Smooth muscle cell of the brain vasculature (primary cell): ENCODE data around the gene CLPTM1L.
"Not testable (repeated sequence)": the region's sequence is repeated elsewhere in the genome, so short reads cannot be mapped to it uniquely, and the experiment has no call there.

Experiments used
- DNase-seq: peaks from one replicate; pipeline ENCODE4 v3.0.0-alpha.2; 2012; ENCODE audit warnings: low read depth, low spot score

CLPTM1L gene

GRCh38 chr5:1278216-1278615 is 66.7 kb downstream of the CLPTM1L start:
- DNase-seq, result no peak

- DNase-seq, result no peak
These were observed 67.1 kb downstream of the CLPTM1L start for GRCh38 chr5:1277781-1278180.

DNA sequence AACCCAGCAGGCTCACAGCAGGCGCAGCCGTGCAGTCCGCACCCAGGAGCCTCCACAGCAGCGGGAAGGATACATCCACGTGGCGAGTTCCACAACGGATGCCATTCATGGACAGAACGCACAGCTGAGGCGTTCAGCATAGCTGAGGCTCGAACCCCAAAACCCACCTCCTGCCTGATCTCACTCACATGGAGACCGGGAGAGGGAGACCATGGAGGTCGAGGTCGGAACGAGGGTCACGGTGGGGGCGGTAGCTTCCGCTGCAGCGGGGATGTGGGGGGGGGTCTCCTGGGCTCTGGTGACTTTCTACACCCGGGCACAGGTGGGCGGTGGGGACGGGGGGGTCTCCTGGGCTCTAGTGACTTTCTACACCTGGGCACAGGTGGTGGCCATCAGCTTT is 67.6 kb downstream of the CLPTM1L start:
- no peak for DNase-seq

GRCh38 chr5:1276930-1277329 is 68.0 kb downstream of the CLPTM1L start:
- no peak for DNase-seq

DNA sequence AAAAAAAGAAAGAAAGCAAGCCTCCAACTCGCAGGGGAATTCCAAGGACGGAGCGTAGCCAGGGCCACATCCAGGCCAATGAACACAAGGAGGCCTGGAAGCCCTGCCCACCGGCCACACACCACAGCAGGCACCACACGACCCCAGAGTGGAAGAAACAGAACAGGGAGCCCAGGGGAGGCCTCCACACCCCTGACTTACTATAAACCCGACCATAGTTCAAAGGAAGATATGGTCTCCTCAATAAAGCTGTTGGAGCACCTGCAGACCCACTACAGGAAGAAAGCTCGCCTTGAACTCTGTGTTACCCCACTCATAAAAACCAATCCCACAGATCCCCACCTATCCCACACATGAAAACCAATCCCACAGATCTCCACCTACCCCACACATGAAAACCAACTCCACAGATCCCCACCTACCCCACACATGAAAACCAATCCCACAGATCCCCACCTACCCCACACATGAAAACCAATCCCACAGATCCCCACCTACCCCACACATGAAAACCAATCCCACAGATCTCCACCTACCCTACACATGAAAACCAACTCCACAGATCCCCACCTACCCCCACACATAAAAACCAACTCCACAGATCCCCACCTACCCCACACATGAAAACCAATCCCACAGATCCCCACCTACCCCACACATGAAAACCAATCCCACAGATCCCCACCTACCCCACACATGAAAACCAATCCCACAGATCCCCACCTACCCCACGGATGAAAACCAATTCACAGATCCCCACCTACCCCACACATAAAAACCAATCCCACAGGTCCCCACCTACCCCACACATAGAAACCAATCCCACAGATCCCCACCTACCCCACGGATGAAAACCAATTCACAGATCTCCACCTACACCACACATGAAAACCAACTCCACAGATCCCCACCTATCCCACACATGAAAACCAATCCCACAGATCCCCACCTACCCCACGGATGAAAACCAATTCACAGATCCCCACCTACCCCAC is 69.2 kb downstream of the CLPTM1L start:
- not testable (repeated sequence) for DNase-seq

- DNase-seq, result no peak
These were observed 70.4 kb downstream of the CLPTM1L start for GRCh38 chr5:1274471-1274870.

- no peak for DNase-seq
These were observed 71.2 kb downstream of the CLPTM1L start for GRCh38 chr5:1273745-1274144.

DNA sequence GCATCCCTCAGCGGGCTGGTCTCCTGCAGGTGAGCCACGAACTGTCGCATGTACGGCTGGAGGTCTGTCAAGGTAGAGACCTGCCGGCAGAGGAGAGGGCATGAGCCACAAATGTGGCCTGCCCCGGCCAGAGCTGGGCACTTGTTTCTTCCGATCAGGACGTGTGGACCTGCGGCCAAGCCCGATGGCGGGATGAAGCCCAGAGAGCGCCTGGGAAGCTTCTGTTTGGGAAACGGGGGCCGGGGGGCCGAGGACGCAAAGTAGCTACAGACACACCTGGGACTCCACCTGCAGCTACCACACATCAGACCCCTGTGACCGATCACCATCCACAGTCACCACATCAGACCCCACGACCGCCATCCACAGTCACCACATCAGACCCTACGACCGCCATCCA is 72.7 kb downstream of the CLPTM1L start:
- DNase-seq, result no peak

DNA sequence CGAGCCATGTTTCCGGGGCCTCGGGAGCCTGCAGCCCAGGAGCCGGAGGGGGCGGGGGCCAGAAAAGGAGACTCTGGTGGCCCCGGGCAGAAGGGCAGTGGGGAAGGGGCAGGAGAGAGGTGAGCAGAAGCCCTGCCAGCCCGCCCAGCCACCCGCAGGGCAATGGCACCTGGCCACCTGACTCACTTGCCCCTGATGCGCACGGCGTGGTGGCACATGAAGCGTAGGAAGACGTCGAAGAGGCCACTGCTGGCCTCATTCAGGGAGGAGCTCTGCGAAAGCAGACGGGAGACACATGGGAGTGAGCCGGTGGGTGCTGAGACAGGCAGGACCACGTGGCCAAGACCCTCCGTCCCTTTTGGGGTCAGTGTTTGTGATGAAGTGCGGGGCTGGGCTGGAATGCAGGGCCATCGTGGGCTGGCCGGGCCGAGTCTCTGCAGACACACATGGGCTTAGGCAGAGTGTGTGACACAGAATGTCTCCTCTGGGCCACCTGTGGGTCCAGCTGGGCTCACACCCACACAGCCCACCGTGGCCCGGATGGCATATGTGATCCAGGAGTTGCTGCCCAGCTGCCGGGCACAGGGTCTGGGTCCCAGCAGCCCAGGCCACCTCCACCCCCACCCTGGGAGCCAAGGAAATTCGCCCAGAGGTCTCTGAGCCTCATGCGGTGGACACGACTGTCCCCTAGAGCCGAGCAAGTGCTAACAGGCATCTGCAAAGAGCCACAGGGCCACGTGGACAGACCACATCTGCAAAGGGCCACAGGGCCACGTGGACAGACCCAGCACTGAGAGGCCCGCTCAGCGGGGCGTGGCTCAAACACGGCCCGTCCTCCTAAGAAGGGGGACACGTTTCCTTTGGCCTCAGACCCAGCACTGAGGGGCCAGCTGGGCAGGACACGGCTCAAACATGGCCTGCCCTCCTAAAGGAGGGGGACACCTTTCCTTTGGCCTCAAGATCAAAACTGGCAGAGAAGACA is 73.7 kb downstream of the CLPTM1L start:
- DNase-seq, result no peak

DNA sequence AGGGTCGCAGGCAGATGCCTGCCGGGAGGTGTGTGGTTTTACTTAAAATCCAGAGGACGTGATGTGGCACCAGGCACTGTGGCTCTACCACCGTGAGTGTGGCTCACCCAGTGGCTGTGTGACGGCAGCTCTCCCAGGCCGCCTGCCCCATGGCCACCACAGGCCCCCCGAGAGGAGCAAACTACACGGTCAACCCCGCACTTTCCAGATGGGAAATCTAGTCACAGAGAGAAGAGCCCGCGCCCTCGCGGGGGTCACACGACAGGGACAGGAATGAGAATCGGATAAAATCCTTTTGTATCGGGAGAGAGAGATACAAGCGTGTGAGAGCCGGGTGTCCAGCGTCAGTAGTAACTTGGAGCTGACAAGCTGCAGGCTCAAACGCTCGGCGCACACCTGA is 74.5 kb downstream of the CLPTM1L start:
- DNase-seq, result no peak

- no peak for DNase-seq
These were observed 76.2 kb downstream of the CLPTM1L start for GRCh38 chr5:1268666-1269065.

DNA sequence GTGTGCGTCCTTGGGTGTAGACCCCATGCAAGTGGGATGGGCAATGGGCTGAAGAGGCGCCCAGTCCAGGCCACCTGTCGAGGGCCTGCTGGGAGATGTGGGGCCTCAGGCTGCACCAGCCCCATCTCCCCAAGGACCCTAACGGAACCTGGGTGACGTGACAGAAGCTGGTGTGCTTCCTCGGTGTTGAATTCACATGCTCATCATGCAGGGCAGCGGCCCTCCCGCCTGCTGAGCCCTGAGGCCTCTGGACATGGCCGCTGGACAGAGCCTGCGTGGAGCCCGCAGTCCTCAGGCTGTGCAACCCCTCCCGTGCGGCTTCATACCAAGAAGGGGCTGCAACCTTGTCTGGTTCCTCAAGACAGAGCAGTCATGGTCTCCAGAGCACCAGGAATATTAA is 76.8 kb downstream of the CLPTM1L start:
- DNase-seq, result no peak
